ENCODE measurements around the gene HSPB7.

DNA sequence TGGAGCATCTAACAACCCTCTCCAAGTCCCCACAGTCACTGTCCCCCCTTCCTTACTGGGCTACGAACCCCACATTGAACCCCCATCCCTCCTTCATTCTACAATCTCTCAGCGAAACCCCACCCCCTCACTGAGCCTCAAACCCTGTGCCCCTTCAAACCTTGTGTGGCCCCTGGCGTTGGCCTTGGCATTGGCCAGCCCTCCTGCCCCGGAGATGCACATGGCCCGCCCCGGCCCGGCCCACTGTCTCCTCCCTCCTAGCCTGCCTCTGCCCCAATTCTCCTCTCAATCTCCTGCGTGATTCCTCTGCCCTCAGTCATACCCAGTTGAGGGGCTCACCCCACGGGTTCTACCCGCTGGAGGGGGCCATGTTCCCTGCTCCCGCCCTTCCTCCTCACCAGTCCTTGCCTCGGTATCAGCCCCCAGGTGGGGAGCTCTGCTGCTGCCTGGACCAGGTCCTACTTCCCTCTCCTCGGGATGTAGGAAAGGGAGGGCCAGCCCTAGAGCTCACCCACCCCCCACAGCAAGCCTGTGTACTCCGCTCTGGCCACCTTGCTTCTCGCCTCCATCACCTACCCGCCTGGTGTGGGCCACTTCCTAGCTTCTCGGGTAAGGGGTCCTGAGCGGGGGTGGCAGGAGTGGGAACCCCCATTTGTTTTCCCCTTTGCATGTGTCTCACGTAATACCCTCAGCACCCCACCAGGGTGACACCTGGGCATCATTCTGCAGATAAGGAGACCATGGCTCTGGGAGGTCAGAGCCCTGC is 10.6 kb upstream of the HSPB7 start:
- TF ChIP-seq, protein P1, sequence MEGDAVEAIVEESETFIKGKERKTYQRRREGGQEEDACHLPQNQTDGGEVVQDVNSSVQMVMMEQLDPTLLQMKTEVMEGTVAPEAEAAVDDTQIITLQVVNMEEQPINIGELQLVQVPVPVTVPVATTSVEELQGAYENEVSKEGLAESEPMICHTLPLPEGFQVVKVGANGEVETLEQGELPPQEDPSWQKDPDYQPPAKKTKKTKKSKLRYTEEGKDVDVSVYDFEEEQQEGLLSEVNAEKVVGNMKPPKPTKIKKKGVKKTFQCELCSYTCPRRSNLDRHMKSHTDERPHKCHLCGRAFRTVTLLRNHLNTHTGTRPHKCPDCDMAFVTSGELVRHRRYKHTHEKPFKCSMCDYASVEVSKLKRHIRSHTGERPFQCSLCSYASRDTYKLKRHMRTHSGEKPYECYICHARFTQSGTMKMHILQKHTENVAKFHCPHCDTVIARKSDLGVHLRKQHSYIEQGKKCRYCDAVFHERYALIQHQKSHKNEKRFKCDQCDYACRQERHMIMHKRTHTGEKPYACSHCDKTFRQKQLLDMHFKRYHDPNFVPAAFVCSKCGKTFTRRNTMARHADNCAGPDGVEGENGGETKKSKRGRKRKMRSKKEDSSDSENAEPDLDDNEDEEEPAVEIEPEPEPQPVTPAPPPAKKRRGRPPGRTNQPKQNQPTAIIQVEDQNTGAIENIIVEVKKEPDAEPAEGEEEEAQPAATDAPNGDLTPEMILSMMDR (IDR thresholded peaks at IDR 0.05; ENCODE audit: low read length): no peak
- TF ChIP-seq EZH2 (IDR thresholded peaks at IDR 0.05; ENCODE audit: borderline replicate concordance, low read length): no peak

All from OCI-LY1 (cell line).